Common myeloid progenitor, CD34-positive (primary cell): ENCODE data around the gene ESR1.

Experiments used
- CTCF ChIA-PET: fragments of 350-600 bp; sonication (Branson Sonifier 250); formaldehyde crosslinking; loops from one replicate; lab custom pipeline; 2021; ENCODE audit warnings: antibody characterized with exemption; lab: Charles Lee
- POLR2A ChIA-PET: fragments of 350-600 bp; sonication (Branson Sonifier 250); formaldehyde crosslinking; loops from one replicate; lab custom pipeline; 2021; ENCODE audit warnings: antibody characterized with exemption; lab: Charles Lee
- DNase-seq, 3 donors: peaks; one replicate each; pipeline versions ENCODE4 v3.0.0 to v3.0.0-alpha.2; 2013
- H3K27ac ChIP-seq, 2 experiments: 1 replicate in 1 of 2; 2 replicates in 1 of 2; pipeline ENCODE4 v1.7.0; 2013; ENCODE audit warnings: inconsistent platforms in 2 of 2, low read length in 2 of 2, mild to moderate bottlenecking in 2 of 2, low read depth in 1 of 2, moderate library complexity in 1 of 2; ENCODE audit not compliant: severe bottlenecking in 2 of 2, insufficient read depth in 1 of 2, poor library complexity in 1 of 2
- H3K27me3 ChIP-seq, 5 experiments: replicated peaks in 2 of 5; 1 replicate in 3 of 5; 2 replicates in 2 of 5; pipeline versions ENCODE4 v1.6.1 to v1.7.0; 2013; ENCODE audit warnings: low read length in 4 of 5, mild to moderate bottlenecking in 2 of 5, moderate library complexity in 2 of 5, inconsistent platforms in 1 of 5; ENCODE audit not compliant: insufficient read depth in 5 of 5, control insufficient read depth in 4 of 5
- H3K36me3 ChIP-seq, 4 experiments: 1 replicate in 2 of 4; 2 replicates in 2 of 4; pipeline versions ENCODE4 v1.6.1 to v1.7.0; 2013; ENCODE audit warnings: low read length in 3 of 4, control low read depth in 1 of 4, mild to moderate bottlenecking in 1 of 4; ENCODE audit not compliant: control insufficient read depth in 4 of 4, insufficient read depth in 4 of 4
- H3K4me1 ChIP-seq, 4 experiments: 1 replicate in 3 of 4; 2 replicates in 1 of 4; pipeline versions ENCODE4 v1.6.1 to v1.7.1; 2013; ENCODE audit warnings: low read length in 3 of 4, mild to moderate bottlenecking in 3 of 4, control low read depth in 1 of 4, inconsistent platforms in 1 of 4, moderate library complexity in 1 of 4; ENCODE audit not compliant: control insufficient read depth in 4 of 4, insufficient read depth in 4 of 4; ENCODE audit errors: control extremely low read depth in 1 of 4
- H3K4me3 ChIP-seq, 7 experiments: 1 replicate in 4 of 7; 2 replicates in 3 of 7; pipeline versions ENCODE4 v1.5.1 to v1.7.0; 2013; ENCODE audit warnings: mild to moderate bottlenecking in 7 of 7, low read length in 6 of 7, moderate library complexity in 6 of 7, inconsistent platforms in 2 of 7, low read depth in 2 of 7, control low read depth in 1 of 7; ENCODE audit not compliant: insufficient read depth in 4 of 7, control insufficient read depth in 1 of 7; ENCODE audit errors: extremely low read depth in 1 of 7
- H3K9me3 ChIP-seq, 5 experiments: 1 replicate in 4 of 5; 2 replicates in 1 of 5; pipeline versions ENCODE4 v1.6.1 to v1.7.1; 2013; ENCODE audit warnings: low read length in 4 of 5, mild to moderate bottlenecking in 2 of 5, inconsistent platforms in 1 of 5, low read depth in 1 of 5, moderate library complexity in 1 of 5; ENCODE audit not compliant: control insufficient read depth in 4 of 5, insufficient read depth in 2 of 5; ENCODE audit errors: control extremely low read depth in 1 of 5
- WGBS: methylation state at CpG from one replicate; pipeline ENCODE4 v1.1.5; 2013; ENCODE audit not compliant: insufficient coverage; 5-methylcytosine and 5-hydroxymethylcytosine counted together

ESR1 gene

GRCh38 chr6:152170313-152170701 is 362.8 kb downstream of the ESR1 start:
- Histone ChIP-seq H3K27ac (no peak overlapping the region), H3K36me3 (peaks cover 2 to 23% (median 11%) of the 10 kb centered on the region in 4 experiments), H3K4me3 (no peak overlapping the region)

GRCh38 chr6:152170702-152171667 is 363.5 kb downstream of the ESR1 start:
- peaks cover 3 to 25% (median 14%) of the 10 kb centered on the region in 4 experiments for H3K36me3 ChIP-seq
- H3K27ac ChIP-seq: no peak overlapping the region
- no peaks in the 10 kb centered on the region for H3K27me3 ChIP-seq
- WGBS: 96% methylated on average over 10 of the region's 13 CpGs
- no peak overlapping the region for H3K4me3 ChIP-seq
- peaks cover 0 to 5% (median 0%) of the 10 kb centered on the region in 5 experiments for H3K9me3 ChIP-seq
- peaks cover 0 to 5% (median 4%) of the 10 kb centered on the region in 4 experiments for H3K4me1 ChIP-seq
- peak in 2 of 3 donors; percentile 22 to 44 for DNase-seq
- ChIA-PET CTCF (interaction anchor here (1.2 kb wide), 1 partner anchor 13 kb away, joined by 3 read pairs; no protein-coding TSS in a partner anchor), POLR2A (interaction anchor here (0.5 kb wide), 1 partner anchor 126 kb away, joined by 3 read pairs; no protein-coding TSS in a partner anchor)

More at GRCh38 chr6:152170313-152170701, 362.8 kb downstream of the ESR1 start:
- Histone ChIP-seq H3K27me3 (no peaks in the 10 kb centered on the region), H3K4me1 (peaks cover 0 to 5% (median 4%) of the 10 kb centered on the region in 4 experiments), H3K9me3 (peaks cover 0 to 5% (median 0%) of the 10 kb centered on the region in 5 experiments)
- ChIA-PET CTCF (interaction anchor here (1.2 kb wide), 1 partner anchor 12 kb away, joined by 3 read pairs; no protein-coding TSS in a partner anchor), POLR2A (no interaction called here)
- DNase-seq: no peak
- WGBS: 97% methylated on average over 4 of the region's 4 CpGs

- ChIA-PET CTCF (no interaction called here), POLR2A (no interaction called here)
- no peaks in the 10 kb centered on the region for H3K4me1 ChIP-seq
- no peak overlapping the region for H3K4me3 ChIP-seq
- 90% methylated on average over 1 of the region's 4 CpGs for WGBS
- DNase-seq: no peak
- H3K9me3 ChIP-seq: peaks cover 0 to 5% (median 0%) of the 10 kb centered on the region in 5 experiments
- no peak overlapping the region for H3K27ac ChIP-seq
- H3K27me3 ChIP-seq: no peaks in the 10 kb centered on the region
- peaks cover 6 to 32% (median 16%) of the 10 kb centered on the region in 4 experiments for H3K36me3 ChIP-seq
These were observed 365.8 kb downstream of the ESR1 start for GRCh38 chr6:152173321-152173720.

- CTCF ChIA-PET: no interaction called here
- Histone ChIP-seq H3K36me3 (peaks cover 6 to 35% (median 16%) of the 10 kb centered on the region in 4 experiments), H3K27me3 (no peaks in the 10 kb centered on the region), H3K4me3 (no peak overlapping the region), H3K9me3 (peaks cover 0 to 5% (median 0%) of the 10 kb centered on the region in 5 experiments), H3K4me1 (no peaks in the 10 kb centered on the region), H3K27ac (no peak overlapping the region)
- POLR2A ChIA-PET: no interaction called here
- WGBS: 100% methylated on average over 1 of the region's 2 CpGs
- DNase-seq: no peak
These were observed 366.5 kb downstream of the ESR1 start for GRCh38 chr6:152173957-152174356.

GRCh38 chr6:152176268-152176667 is 368.8 kb downstream of the ESR1 start:
- CTCF ChIA-PET: interaction anchor here (1.4 kb wide), 1 partner anchor 10 kb away, joined by 3 read pairs; no protein-coding TSS in a partner anchor
- POLR2A ChIA-PET: no interaction called here

More at GRCh38 chr6:152176268-152176667, 368.8 kb downstream of the ESR1 start:
- 89% methylated on average over 3 of the region's 4 CpGs for WGBS
- Histone ChIP-seq H3K27me3 (no peaks in the 10 kb centered on the region), H3K4me3 (no peak overlapping the region), H3K4me1 (no peaks in the 10 kb centered on the region), H3K36me3 (peaks cover 6 to 23% (median 14%) of the 10 kb centered on the region in 4 experiments), H3K9me3 (peaks cover 0 to 2% (median 0%) of the 10 kb centered on the region in 5 experiments), H3K27ac (no peak overlapping the region)
- no peak for DNase-seq
